Measurements from ENCODE around the gene CXCR4. TPM values are rescaled to one million over a fixed set of nuclear protein-coding genes. Genes with fewer than 3 reads are reported as not detected.

The CXCR4 gene
- total RNA-seq, 1 donor: not detected

- TF ChIP-seq CTCF (IDR thresholded peaks at IDR 0.05; ENCODE audit: insufficient read depth, low read depth, low read length): no peak
- no peak for DNase-seq (ENCODE audit: low read depth)
- no peak overlapping the region for H3K4me3 ChIP-seq (ENCODE audit: low read depth, low read length)
These were observed 14.8 kb upstream of the CXCR4 start for GRCh38 chr2:136132825-136133155.

- no peak overlapping the region for H3K4me3 ChIP-seq (ENCODE audit: low read depth, low read length)
- no peak for DNase-seq (ENCODE audit: low read depth)
- no peak for TF ChIP-seq CTCF (IDR thresholded peaks at IDR 0.05; ENCODE audit: insufficient read depth, low read depth, low read length)
These were observed 14.2 kb upstream of the CXCR4 start for GRCh38 chr2:136131961-136132824.

- no peak for DNase-seq (ENCODE audit: low read depth)
- TF ChIP-seq CTCF (IDR thresholded peaks at IDR 0.05; ENCODE audit: insufficient read depth, low read depth, low read length): no peak
- H3K4me3 ChIP-seq (ENCODE audit: low read depth, low read length): no peak overlapping the region
These were observed 13.6 kb upstream of the CXCR4 start for GRCh38 chr2:136131484-136131960.

GRCh38 chr2:136130511-136130910, 12.6 kb upstream of the CXCR4 start:
- DNase-seq (ENCODE audit: low read depth): no peak
- no peak for TF ChIP-seq CTCF (IDR thresholded peaks at IDR 0.05; ENCODE audit: insufficient read depth, low read depth, low read length)
- no peak overlapping the region for H3K4me3 ChIP-seq (ENCODE audit: low read depth, low read length)

GRCh38 chr2:136130045-136130444, 12.1 kb upstream of the CXCR4 start:
- no peak for DNase-seq (ENCODE audit: low read depth)
- TF ChIP-seq CTCF (IDR thresholded peaks at IDR 0.05; ENCODE audit: insufficient read depth, low read depth, low read length): no peak
- H3K4me3 ChIP-seq (ENCODE audit: low read depth, low read length): no peak overlapping the region

GRCh38 chr2:136129601-136130000, 11.7 kb upstream of the CXCR4 start:
- no peak for DNase-seq (ENCODE audit: low read depth)
- TF ChIP-seq CTCF (IDR thresholded peaks at IDR 0.05; ENCODE audit: insufficient read depth, low read depth, low read length): no peak
- H3K4me3 ChIP-seq (ENCODE audit: low read depth, low read length): no peak overlapping the region
